SK-N-SH treated with all-trans-retinoic acid at 6 μM for 48 hours (cell line): Measurements from ENCODE around the gene DGCR2.
"Not testable (repeated sequence)": the region's sequence is repeated elsewhere in the genome, so short reads cannot be mapped to it uniquely, and the experiment has no call there.

Experiments used
- ESRRG ChIP-seq: fragments of 250-450 bp; sonication (Bioruptor Pico); IDR thresholded peaks from 2 replicates; pipeline ENCODE4 v1.6.1; 2021; ENCODE audit warnings: mild to moderate bottlenecking
- RARB ChIP-seq: fragments of 250-450 bp; sonication (Bioruptor Pico); IDR thresholded peaks from 2 replicates; pipeline ENCODE4 v1.8.0; 2021; ENCODE audit warnings: mild to moderate bottlenecking, moderate library complexity
- TCF4 ChIP-seq: fragments of 250-450 bp; sonication (Bioruptor Pico); IDR thresholded peaks from 2 replicates; pipeline ENCODE4 v1.8.0; 2021; ENCODE audit warnings: mild to moderate bottlenecking, moderate library complexity, borderline replicate concordance
- TOX ChIP-seq: fragments of 250-450 bp; sonication (Bioruptor Pico); IDR thresholded peaks from 2 replicates; pipeline ENCODE4 v1.8.0; 2021; ENCODE audit warnings: mild to moderate bottlenecking, moderate library complexity, borderline replicate concordance
- ZFP3 ChIP-seq: fragments of 250-450 bp; sonication (Bioruptor Pico); IDR thresholded peaks from 2 replicates; pipeline ENCODE4 v1.5.0; 2020; ENCODE audit warnings: mild to moderate bottlenecking, moderate library complexity
- ZFP30 ChIP-seq: fragments of 450-650 bp; formaldehyde crosslinking; IDR thresholded peaks from 2 replicates; pipeline ENCODE4 v1.5.0; 2022; ENCODE audit warnings: mild to moderate bottlenecking, moderate library complexity
- ZNF565 ChIP-seq: fragments of 450-650 bp; formaldehyde crosslinking; conservative IDR thresholded peaks from 2 replicates; pipeline ENCODE4 v1.5.0; 2020; ENCODE audit warnings: low read depth, mild to moderate bottlenecking, moderate library complexity
- ZNF8 ChIP-seq: fragments of 450-650 bp; formaldehyde crosslinking; IDR thresholded peaks from 2 replicates; pipeline ENCODE4 v1.5.0; 2020; ENCODE audit warnings: mild to moderate bottlenecking, moderate library complexity
- TF ChIP-seq, protein P1 (sequence below): fragments of 250-450 bp; sonication (Bioruptor Pico); IDR thresholded peaks from 2 replicates; pipeline ENCODE4 v1.8.0; 2020; ENCODE audit warnings: mild to moderate bottlenecking, moderate library complexity, borderline replicate concordance
- TF ChIP-seq, protein P2 (sequence below): fragments of 250-450 bp; sonication (Bioruptor Pico); IDR thresholded peaks from 2 replicates; pipeline ENCODE4 v1.8.0; 2021; ENCODE audit warnings: low read depth, mild to moderate bottlenecking, moderate library complexity, borderline replicate concordance

DNA sequence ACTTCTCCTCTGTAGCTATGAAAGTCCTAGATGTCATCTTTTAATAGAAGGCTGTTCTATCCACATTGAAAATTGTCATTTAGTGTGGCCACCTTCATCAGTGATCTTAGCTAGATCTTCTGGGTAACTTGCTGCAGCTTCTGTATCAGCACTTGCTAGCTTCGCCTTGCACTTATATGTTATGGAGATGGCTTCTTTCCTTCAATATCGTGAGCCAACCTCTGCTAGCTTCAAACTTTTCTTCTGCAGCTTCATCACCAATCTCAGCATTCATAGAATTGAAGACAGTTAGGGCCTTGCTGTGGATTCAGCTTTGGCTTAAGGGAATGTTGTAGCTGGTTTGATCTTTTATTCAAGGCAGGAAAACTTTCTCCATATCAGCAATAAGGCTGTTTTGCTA is 122.1 kb downstream of the DGCR2 start:
- TF ChIP-seq, protein P1, sequence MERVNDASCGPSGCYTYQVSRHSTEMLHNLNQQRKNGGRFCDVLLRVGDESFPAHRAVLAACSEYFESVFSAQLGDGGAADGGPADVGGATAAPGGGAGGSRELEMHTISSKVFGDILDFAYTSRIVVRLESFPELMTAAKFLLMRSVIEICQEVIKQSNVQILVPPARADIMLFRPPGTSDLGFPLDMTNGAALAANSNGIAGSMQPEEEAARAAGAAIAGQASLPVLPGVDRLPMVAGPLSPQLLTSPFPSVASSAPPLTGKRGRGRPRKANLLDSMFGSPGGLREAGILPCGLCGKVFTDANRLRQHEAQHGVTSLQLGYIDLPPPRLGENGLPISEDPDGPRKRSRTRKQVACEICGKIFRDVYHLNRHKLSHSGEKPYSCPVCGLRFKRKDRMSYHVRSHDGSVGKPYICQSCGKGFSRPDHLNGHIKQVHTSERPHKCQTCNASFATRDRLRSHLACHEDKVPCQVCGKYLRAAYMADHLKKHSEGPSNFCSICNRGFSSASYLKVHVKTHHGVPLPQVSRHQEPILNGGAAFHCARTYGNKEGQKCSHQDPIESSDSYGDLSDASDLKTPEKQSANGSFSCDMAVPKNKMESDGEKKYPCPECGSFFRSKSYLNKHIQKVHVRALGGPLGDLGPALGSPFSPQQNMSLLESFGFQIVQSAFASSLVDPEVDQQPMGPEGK (CRISPR knock-in tag): not testable (repeated sequence)
- not testable (repeated sequence) for TF ChIP-seq ZFP3 (CRISPR knock-in tag); ZNF565 (CRISPR knock-in tag); ESRRG (CRISPR knock-in tag); ZFP30 (CRISPR knock-in tag); RARB (CRISPR knock-in tag); TCF4; TOX (CRISPR knock-in tag); ZNF8 (CRISPR knock-in tag)
- TF ChIP-seq, protein P2, sequence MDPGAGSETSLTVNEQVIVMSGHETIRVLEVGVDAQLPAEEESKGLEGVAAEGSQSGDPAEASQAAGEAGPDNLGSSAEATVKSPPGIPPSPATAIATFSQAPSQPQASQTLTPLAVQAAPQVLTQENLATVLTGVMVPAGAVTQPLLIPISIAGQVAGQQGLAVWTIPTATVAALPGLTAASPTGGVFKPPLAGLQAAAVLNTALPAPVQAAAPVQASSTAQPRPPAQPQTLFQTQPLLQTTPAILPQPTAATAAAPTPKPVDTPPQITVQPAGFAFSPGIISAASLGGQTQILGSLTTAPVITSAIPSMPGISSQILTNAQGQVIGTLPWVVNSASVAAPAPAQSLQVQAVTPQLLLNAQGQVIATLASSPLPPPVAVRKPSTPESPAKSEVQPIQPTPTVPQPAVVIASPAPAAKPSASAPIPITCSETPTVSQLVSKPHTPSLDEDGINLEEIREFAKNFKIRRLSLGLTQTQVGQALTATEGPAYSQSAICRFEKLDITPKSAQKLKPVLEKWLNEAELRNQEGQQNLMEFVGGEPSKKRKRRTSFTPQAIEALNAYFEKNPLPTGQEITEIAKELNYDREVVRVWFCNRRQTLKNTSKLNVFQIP (CRISPR knock-in tag): not testable (repeated sequence)
